CD4-positive, alpha-beta T cell treated with Interleukin-4 for 1 hour (primary cell): ENCODE results near the gene ANXA6.

Experiments used
- DNase-seq, 2 donors: peaks; one replicate each; pipeline ENCODE4 v3.0.0-alpha.2; 2020 to 2022

ANXA6 gene

GRCh38 chr5:151058301-151058700 lies 99.3 kb downstream of the ANXA6 start:
- DNase-seq: no peak

GRCh38 chr5:151056379-151057325 lies 100.9 kb downstream of the ANXA6 start:
- peak in 1 of 2 donors; percentile 67 for DNase-seq

DNA sequence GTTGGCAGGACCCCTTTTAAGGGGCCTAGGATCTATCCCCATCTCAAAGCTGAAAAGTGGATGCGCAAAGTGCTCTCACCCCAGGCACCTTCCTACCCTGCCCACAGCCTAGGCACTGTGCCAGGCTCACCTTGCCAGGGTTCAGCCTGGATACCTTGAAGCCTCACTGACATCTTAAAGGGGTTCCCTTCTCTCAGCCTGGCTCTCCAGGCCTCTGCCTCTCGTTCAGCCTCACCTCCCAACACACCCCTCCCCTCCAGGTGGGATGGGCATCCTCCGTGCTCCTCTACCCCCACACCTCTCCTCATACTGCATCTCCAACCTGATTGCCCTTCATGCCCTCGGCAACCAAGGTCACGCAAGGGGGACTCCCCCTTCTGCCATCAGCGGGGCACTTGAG lies 102.2 kb downstream of the ANXA6 start:
- no peak for DNase-seq

DNA sequence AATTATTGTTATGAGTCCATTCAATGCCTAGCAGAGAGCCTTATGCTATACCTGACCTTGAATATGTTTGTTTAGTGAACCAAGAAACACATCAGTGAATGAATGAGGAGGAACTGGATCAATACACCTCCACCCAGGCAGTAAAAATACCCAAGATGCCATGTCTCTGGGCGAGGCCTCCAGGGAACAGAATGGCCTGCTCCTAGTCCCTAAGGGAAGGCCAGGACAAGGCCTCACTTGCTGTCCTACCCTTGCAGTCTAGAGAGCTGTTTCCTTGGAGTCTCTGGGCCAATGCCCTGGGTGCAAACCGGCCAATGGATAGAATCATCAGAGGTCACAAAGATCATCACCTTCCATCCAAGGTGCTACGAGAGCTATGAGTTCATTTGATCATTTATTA lies 102.9 kb downstream of the ANXA6 start:
- DNase-seq: no peak

- no peak for DNase-seq
Measured at GRCh38 chr5:151053796-151054462, 103.7 kb downstream of the ANXA6 start.

DNA sequence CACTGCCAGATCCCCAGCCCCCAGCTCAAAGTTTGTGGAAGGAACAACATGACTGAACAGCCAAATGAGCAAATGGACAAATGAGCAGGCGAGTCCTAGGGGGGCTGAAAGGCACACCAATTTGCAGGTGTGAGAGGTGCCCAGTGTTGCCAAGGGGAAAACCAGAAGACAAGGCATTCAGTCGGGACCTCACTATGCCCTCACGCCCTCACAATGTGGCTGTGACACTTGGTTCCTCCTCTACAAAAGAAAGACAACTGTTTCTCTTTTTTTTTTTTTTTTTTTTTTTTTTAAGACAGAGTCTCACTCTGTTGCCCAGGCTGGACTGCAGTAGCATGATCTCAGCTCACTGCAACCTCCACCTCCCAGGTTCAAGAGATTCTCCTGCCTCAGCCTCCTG lies 104.7 kb downstream of the ANXA6 start:
- no peak for DNase-seq

DNA sequence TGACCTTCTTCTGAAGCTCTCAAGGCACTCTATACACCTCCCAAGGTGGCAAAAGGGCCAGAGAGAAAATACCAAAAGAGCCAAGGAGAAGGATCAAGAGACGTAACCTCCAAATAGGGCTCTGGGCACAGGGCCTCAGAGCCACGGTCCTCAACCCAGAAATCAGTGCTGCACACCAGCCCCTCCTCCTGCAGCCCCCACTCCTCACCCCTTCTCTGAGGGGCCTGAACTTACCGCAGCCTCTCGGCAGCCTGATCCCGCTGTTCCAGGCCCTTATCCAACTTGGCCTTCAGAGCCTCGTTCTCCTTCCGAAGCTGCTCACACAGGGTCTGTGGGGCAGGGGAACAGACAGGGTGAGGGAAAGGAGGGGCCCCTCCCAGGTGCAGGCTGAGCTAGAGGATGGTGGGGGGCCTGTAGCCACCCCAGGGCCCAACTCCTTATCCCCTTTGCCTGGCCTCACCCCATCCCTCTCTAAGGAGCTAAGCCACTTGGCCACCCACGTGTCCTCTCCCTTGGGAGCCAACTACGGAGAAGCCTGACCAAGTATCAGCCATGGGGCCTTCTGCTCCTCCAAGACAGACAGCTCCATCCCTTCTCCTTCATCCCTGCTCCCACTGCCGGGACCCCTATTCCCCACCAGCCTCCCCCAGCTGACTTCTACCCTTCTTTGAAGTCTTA lies 105.5 kb downstream of the ANXA6 start:
- DNase-seq: no peak

DNA sequence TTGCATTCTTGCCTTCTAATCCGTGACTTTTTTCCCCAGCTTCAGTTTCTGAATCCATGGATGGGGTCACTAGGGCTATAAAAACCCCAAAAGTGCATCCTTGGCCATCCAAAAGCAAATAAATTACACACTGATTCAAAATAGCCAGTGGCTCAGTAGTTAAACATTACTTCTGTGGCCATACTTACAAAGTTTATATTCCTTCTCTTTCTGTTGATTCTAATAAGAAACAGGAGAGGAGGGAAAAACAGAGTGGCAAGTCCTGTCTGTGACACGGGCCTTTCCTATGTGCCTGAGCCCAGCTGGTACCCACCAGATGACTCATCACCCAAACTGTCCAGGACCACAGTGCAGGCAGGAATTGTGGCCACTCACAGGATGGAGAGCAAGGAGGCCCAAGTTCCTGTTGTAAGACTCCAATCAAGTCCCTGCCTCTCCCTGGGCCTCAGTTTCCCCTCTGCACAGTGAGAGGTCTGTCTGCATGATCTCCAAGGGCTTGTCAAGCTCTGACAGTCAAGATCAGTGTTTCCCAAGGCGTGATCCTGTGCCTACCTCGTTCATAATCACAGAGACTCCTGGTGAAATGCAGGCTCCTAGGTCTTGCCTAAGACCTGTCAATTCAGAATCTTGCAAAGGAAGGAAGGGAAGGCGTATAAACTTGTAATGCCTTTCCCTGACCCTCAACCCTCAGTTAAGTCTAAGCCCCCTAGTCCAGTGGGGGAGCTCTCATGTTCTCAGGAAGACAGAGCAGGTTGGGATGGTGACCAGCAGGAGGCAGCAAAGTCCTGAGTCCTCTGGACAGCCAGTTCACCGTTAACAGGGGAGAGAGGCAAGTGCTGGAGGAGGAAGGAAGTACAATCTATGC lies 106.3 kb downstream of the ANXA6 start:
- peak; percentile 75 to 83 for DNase-seq
